GM21423 (cell line): ENCODE results near the gene PPP5C.
"Not testable (repeated sequence)": the region's sequence is repeated elsewhere in the genome, so short reads cannot be mapped to it uniquely, and the experiment has no call there.

Experiments
- ATAC-seq: cut with Tn5 transposase; IDR thresholded peaks from one replicate; pipeline ENCODE4 v1.9.1; 2021; ENCODE audit warnings: mild to moderate bottlenecking, moderate library complexity; ENCODE audit not compliant: unreplicated experiment

Gene PPP5C, protein sequence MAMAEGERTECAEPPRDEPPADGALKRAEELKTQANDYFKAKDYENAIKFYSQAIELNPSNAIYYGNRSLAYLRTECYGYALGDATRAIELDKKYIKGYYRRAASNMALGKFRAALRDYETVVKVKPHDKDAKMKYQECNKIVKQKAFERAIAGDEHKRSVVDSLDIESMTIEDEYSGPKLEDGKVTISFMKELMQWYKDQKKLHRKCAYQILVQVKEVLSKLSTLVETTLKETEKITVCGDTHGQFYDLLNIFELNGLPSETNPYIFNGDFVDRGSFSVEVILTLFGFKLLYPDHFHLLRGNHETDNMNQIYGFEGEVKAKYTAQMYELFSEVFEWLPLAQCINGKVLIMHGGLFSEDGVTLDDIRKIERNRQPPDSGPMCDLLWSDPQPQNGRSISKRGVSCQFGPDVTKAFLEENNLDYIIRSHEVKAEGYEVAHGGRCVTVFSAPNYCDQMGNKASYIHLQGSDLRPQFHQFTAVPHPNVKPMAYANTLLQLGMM

GRCh38 chr19:46346821-46347571 is at the start of gene PPP5C:
TSS of gene PPP5C (plus strand) at chr19:46347087. CDS start at chr19:46347097, 10 bp downstream.
- ATAC-seq, result peak; percentile 48

DNA sequence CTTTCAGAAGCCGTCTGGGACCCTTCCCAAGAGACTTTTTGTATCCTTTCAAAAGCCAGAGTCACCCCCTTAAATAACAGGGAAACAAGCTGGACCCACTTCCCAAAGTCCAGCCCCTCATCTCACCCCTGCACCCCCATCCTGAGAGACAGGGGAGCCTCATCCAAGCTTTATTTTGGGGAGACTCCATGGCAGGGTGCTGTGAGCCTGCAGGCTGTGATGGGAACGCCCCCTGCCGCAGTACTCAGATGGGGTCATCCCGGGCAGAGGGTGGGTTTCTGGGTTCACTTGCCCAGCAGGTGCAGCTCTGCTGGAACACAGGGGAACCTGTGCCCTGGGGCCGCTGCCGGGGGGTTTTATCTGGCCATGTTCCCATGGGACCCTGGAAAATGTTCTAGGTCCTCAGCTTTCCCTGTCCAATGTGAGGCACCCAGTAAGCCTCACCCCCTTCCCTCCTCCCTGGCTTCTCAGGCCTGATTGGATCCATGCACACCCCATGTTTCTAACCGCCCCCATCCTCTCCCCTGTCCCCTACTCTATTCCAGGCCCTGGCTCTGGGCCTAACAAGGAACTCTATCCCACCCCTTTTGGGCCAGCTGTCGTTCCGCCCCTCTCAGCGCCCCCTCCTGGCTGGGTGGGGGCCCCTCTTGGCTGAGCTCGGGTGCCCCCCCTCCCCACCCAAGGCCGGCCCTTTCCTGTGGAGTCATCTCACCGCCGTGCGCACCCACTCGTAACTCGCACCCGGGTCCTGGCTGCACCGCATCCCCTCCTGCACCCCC is 49.0 kb upstream of the PPP5C start:
- ATAC-seq, result no peak

DNA sequence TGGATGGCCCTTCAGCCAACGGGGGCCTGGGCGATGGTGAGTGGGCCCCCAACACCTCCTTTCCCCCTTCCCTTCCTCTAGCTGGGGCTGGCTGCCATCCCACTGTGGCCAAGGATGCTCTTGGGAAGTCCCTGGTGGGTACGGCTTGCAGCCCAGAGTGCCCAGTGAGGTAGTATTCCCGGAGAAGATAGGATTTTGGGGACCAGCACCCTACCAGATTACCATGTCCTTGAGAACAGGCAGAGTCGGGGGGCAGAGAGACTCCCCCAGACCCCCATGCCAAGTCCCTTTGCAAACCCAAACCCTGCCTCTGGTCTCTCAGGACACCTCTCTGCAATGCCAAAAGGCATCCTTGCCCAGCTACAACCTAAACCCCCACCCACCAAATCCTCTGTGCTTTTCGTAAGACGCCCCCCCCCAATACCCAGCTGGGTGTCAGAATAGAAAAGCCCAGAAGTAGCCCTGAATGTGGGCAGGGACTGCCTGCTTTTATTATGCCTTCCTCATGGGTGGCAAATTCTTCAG is 48.3 kb upstream of the PPP5C start:
- ATAC-seq, result no peak

GRCh38 chr19:46299004-46299509 is 47.8 kb upstream of the PPP5C start:
- no peak for ATAC-seq

GRCh38 chr19:46299695-46300094 is 47.2 kb upstream of the PPP5C start:
- no peak for ATAC-seq

DNA sequence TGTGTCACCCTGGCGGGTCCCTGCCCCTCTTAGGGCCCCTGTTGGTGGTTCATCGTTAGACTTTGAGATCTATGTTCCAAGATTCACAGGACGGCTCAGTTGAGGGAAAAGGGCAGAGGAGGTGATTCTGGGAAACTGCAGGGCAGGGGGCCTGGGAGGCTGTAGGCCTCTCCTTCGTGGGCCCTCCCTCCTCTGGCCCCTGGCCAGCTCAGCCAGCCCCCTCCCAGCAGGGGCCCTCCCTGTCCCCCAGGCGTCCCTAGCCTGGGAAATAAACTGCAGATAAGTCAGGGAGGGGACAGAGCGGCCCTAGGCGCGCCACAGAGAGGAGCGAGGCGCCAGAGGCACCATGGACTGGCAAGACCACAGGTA is 43.6 kb upstream of the PPP5C start:
- ATAC-seq, result no peak

GRCh38 chr19:46303691-46304397 is 43.0 kb upstream of the PPP5C start:
- ATAC-seq, result no peak

GRCh38 chr19:46306501-46306900 is 40.4 kb upstream of the PPP5C start:
- ATAC-seq, result no peak

DNA sequence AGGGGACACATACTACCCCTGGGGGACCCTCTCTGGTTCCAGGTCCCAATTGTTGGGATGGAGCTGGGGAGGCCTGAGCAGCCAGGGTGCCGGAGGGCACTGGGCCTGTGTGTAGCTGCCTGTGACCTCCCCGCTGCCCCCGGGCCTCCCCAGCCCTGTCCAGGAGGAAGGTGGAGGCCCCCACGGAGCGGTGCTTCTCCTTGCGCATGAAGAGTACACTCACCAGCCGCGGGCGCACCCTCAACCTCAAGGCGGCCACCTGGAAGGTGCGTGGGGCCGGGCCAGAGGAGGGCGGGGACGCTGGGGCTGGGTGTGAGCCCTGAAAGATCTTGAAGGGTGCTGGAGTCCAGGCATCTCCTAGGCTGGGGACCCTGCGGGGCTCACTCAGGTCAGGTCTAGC is 38.4 kb upstream of the PPP5C start:
- ATAC-seq, result no peak

GRCh38 chr19:46309056-46309455 is 37.8 kb upstream of the PPP5C start:
- no peak for ATAC-seq

GRCh38 chr19:46311444-46311843 is 35.4 kb upstream of the PPP5C start:
- ATAC-seq, result no peak

- ATAC-seq, result not testable (repeated sequence)
Measured at GRCh38 chr19:46313540-46314469, 33.1 kb upstream of the PPP5C start.

GRCh38 chr19:46317339-46317738 is 29.5 kb upstream of the PPP5C start:
- ATAC-seq, result no peak

DNA sequence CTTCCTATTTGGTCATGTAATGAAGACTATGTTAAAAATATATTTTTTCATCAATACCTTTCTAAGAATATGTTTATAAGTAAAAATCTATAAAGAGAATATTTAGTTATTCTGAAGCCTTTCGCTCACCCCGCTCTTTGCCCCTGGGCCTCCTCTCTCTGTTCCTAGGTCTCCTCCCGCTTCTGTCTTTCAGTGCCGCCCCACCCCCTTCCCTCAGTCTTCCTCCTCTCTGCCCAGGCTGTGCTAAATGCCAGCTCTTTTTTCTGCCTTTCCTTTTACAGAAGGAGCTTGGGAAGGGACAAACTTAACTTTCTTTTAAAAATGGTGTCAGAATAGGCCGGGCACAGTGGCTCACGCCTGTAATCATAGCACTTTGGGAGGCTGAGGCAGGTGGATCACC is 27.3 kb upstream of the PPP5C start:
- ATAC-seq, result no peak

- ATAC-seq, result no peak
Measured at GRCh38 chr19:46320559-46320958, 26.3 kb upstream of the PPP5C start.

DNA sequence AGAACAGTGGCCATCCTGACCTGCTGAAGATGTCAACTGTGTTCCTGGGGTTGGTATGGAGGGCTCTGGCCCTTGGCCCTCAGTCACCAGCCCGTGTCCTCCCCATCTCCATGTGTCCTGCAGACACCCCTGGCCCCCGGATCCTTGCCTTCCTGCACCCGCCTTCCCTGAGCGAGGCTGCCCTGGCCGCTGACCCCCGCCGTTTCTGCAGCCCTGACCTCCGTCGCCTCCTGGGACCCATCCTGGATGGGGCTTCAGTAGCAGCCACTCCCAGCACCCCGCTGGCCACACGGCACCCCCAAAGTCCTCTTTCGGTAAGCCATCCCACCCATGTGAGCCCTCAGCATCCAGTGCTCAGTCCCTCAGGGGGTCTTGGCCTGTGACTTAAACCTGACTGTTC is 25.2 kb upstream of the PPP5C start:
- no peak for ATAC-seq

DNA sequence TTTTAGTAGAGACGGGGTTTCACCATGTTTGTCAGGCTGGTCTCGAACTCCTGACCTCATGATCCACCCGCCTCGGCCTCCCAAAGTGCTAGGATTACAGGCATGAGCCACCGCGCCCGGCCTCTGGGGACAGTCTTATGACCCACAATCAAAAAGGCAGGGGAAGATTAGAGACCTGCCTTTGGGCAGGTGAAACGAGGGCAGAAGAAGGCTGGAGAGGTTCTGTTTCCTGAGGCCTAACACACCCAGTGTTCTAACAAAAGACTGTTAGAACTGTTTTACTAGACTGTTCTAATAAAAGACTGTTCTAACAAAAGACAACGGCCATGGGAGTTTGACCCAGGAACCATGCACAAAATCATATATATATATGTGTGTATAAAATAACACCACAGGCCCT is 23.7 kb upstream of the PPP5C start:
- not testable (repeated sequence) for ATAC-seq

DNA sequence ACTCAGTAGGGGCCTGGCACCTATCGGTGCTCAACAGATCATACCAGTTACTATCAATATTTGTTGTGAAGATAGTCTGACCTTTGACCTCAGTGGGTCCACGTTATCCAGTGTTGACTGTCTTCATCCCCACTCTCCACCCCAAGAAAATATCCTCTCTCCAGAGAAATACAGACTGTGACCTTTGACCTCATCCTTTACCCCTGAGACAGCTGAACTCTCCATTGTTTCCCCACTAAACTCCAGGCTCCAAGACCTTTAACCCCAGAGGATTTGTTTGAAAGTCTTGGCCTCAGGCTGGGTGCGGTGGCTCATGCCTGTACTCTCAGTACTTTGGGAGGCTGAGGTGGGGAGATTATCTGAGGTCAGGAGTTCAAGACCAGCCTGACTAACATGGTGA is 22.6 kb upstream of the PPP5C start:
- ATAC-seq, result no peak

- no peak for ATAC-seq
Measured at GRCh38 chr19:46326608-46327007, 20.3 kb upstream of the PPP5C start.
